NCI-H524 treated with DMSO at 0.1 percent for 48 hours (cell line): ENCODE data around the gene TFDP2.
"Not testable (repeated sequence)": the region's sequence is repeated elsewhere in the genome, so short reads cannot be mapped to it uniquely, and the experiment has no call there.

Experiments
- DNase-seq: peaks from one replicate; lab custom pipeline; 2025; lab: John Stamatoyannopoulos, UW

TFDP2 gene

GRCh38 chr3:142148792-142149672, at the start of gene TFDP2:
TFDP2 (minus strand) TSS chr3:142149544; CDS start chr3:142101749, 47,795 bp downstream.
- peak; percentile 84 for DNase-seq

GRCh38 chr3:142188846-142189245, 39.5 kb upstream of the TFDP2 start:
- DNase-seq, result no peak

GRCh38 chr3:142180761-142181362, 31.5 kb upstream of the TFDP2 start:
- no peak for DNase-seq

- DNase-seq, result no peak
Measured at GRCh38 chr3:142175478-142175877, 26.1 kb upstream of the TFDP2 start.

GRCh38 chr3:142174559-142174958, 25.2 kb upstream of the TFDP2 start:
- no peak for DNase-seq

- no peak for DNase-seq
Measured at GRCh38 chr3:142168514-142168913, 19.2 kb upstream of the TFDP2 start.

GRCh38 chr3:142165194-142165593, 15.8 kb upstream of the TFDP2 start:
- no peak for DNase-seq

GRCh38 chr3:142159083-142159740, 9.9 kb upstream of the TFDP2 start:
- no peak for DNase-seq

- no peak for DNase-seq
Measured at GRCh38 chr3:142154186-142154585, 4.8 kb upstream of the TFDP2 start.

- no peak for DNase-seq
Measured at GRCh38 chr3:142152384-142152783, 3.0 kb upstream of the TFDP2 start.

GRCh38 chr3:142151828-142152227, 2.5 kb upstream of the TFDP2 start:
- DNase-seq, result no peak

- DNase-seq, result no peak
Measured at GRCh38 chr3:142151240-142151639, 1.9 kb upstream of the TFDP2 start.

- no peak for DNase-seq
Measured at GRCh38 chr3:142150271-142150670, 927 bp upstream of the TFDP2 start.

GRCh38 chr3:142149673-142149992, 289 bp upstream of the TFDP2 start:
- DNase-seq, result no peak

GRCh38 chr3:142148044-142148791, 1.1 kb downstream of the TFDP2 start:
- no peak for DNase-seq

- DNase-seq, result not testable (repeated sequence)
Measured at GRCh38 chr3:142144587-142144986, 4.8 kb downstream of the TFDP2 start.

- not testable (repeated sequence) for DNase-seq
Measured at GRCh38 chr3:142140608-142141285, 8.6 kb downstream of the TFDP2 start.

- not testable (repeated sequence) for DNase-seq
Measured at GRCh38 chr3:142137089-142137488, 12.3 kb downstream of the TFDP2 start.

- DNase-seq, result no peak
Measured at GRCh38 chr3:142134799-142135325, 14.5 kb downstream of the TFDP2 start.

- DNase-seq, result no peak
Measured at GRCh38 chr3:142129516-142130171, 19.7 kb downstream of the TFDP2 start.
